K562 (cell line): ENCODE results near the gene RINL. TPM values are rescaled to one million over a fixed set of nuclear protein-coding genes. Genes with fewer than 3 reads are reported as not detected.

ENCODE experiments used
- BDP1 ChIP-seq: IDR thresholded peaks from 3 replicates; pipeline ENCODE4 v1.6.1; 2011; ENCODE audit not compliant: insufficient read length, insufficient read depth
- CEBPG ChIP-seq, 3 experiments: fragments of 200-800 bp in 1 of 3; sonication (Bioruptor generic) in 1 of 3; sonication (generic) in 1 of 3; formaldehyde crosslinking in 1 of 3; IDR thresholded peaks in 2 of 3; conservative IDR thresholded peaks in 1 of 3; 2 replicates each; pipeline versions ENCODE4 v1.6.1 to v1.8.0; 2016 to 2022; ENCODE audit warnings: missing compliant biosample characterization in 2 of 3, missing genetic modification characterization in 2 of 3, mild to moderate bottlenecking in 1 of 3, missing genetic modification reagents in 1 of 3
- COPS2 ChIP-seq: fragments of 450-650 bp; conservative IDR thresholded peaks from 2 replicates; pipeline ENCODE4 v1.6.1; 2016; ENCODE audit warnings: mild to moderate bottlenecking, moderate library complexity
- FOXJ3 ChIP-seq: sonication (generic); formaldehyde crosslinking; IDR thresholded peaks from 2 replicates; pipeline ENCODE4 v1.4.0; 2020; ENCODE audit warnings: mild to moderate bottlenecking, missing genetic modification reagents
- GABPB2 ChIP-seq: fragments of 250-450 bp; sonication (Bioruptor Pico); conservative IDR thresholded peaks from 2 replicates; pipeline ENCODE4 v1.5.1; 2021; ENCODE audit warnings: mild to moderate bottlenecking
- HCFC1 ChIP-seq: IDR thresholded peaks from 2 replicates; pipeline ENCODE4 v1.6.1; 2012; ENCODE audit warnings: low read depth, low read length, improper control_type of control experiment
- HDAC1 ChIP-seq, 2 experiments: fragments of 450-650 bp; IDR thresholded peaks; 2 replicates each; pipeline ENCODE4 v1.6.1; 2016 to 2017; ENCODE audit warnings: inconsistent platforms in 1 of 2, mild to moderate bottlenecking in 1 of 2, moderate library complexity in 1 of 2
- HNRNPH1 ChIP-seq: fragments of 200-400 bp; formaldehyde crosslinking; optimal IDR thresholded peaks from 2 replicates; pipeline ENCODE3; 2017; ENCODE audit warnings: low read depth, mild to moderate bottlenecking, low read length, moderate library complexity
- HOXB6 ChIP-seq: fragments of 250-450 bp; sonication (Bioruptor Pico); IDR thresholded peaks from 2 replicates; pipeline ENCODE4 v1.5.1; 2022; ENCODE audit warnings: mild to moderate bottlenecking, borderline replicate concordance
- KLF13 ChIP-seq: fragments of 450-650 bp; IDR thresholded peaks from 2 replicates; pipeline ENCODE4 v1.6.1; 2016; ENCODE audit warnings: missing genetic modification characterization, low read depth, mild to moderate bottlenecking, missing compliant biosample characterization, moderate library complexity, borderline replicate concordance
- KLF16 ChIP-seq: IDR thresholded peaks from 2 replicates; pipeline ENCODE4 v1.6.1; 2016; ENCODE audit warnings: antibody characterized with exemption
- NKRF ChIP-seq: fragments of 450-650 bp; IDR thresholded peaks from 2 replicates; pipeline ENCODE4 v1.6.1; 2016; ENCODE audit warnings: borderline replicate concordance
- NR2F6 ChIP-seq: fragments of 450-650 bp; formaldehyde crosslinking; IDR thresholded peaks from 2 replicates; pipeline ENCODE4 v1.4.0; 2020; ENCODE audit warnings: mild to moderate bottlenecking
- RB1 ChIP-seq: fragments of 450-650 bp; IDR thresholded peaks from 2 replicates; pipeline ENCODE4 v1.6.1; 2017; ENCODE audit warnings: low read depth, mild to moderate bottlenecking
- SMARCB1 ChIP-seq: IDR thresholded peaks from 2 replicates; pipeline ENCODE4 v1.6.1; 2011; ENCODE audit warnings: improper control_type of control experiment, low read depth; ENCODE audit not compliant: insufficient read length
- STAT5A ChIP-seq: IDR thresholded peaks from 2 replicates; pipeline ENCODE4 v1.6.1; 2012; ENCODE audit warnings: low read length, inconsistent platforms, borderline replicate concordance
- TARDBP ChIP-seq: fragments of 450-650 bp; IDR thresholded peaks from 2 replicates; pipeline ENCODE4 v1.6.1; 2016
- TBL1XR1 ChIP-seq, 2 experiments: IDR thresholded peaks; 2 replicates each; pipeline ENCODE4 v1.6.1; 2012; ENCODE audit warnings: improper control_type of control experiment in 2 of 2, low read length in 2 of 2, mild to moderate bottlenecking in 1 of 2
- WHSC1 ChIP-seq: IDR thresholded peaks from one replicate; pipeline ENCODE4 v1.6.1; 2012; ENCODE audit warnings: low read length, control low read depth, inconsistent platforms
- ZBTB5 ChIP-seq: fragments of 450-650 bp; IDR thresholded peaks from 2 replicates; pipeline ENCODE4 v1.6.1; 2017; ENCODE audit warnings: antibody characterized with exemption
- ZKSCAN8 ChIP-seq: fragments of 200-800 bp; sonication (Bioruptor generic); IDR thresholded peaks from 2 replicates; pipeline ENCODE4 v1.6.1; 2016; ENCODE audit warnings: missing genetic modification characterization, missing compliant biosample characterization
- ZNF12 ChIP-seq: sonication (generic); formaldehyde crosslinking; IDR thresholded peaks from 2 replicates; pipeline ENCODE4 v1.4.0; 2020; ENCODE audit warnings: mild to moderate bottlenecking, missing genetic modification reagents
- ZNF146 ChIP-seq: IDR thresholded peaks from one replicate; pipeline ENCODE4 v1.6.1; 2018; ENCODE audit warnings: missing compliant biosample characterization; ENCODE audit not compliant: unreplicated experiment
- ZNF785 ChIP-seq: fragments of 250-450 bp; sonication (Bioruptor Pico); IDR thresholded peaks from 2 replicates; pipeline ENCODE4 v1.4.0; 2020; ENCODE audit warnings: mild to moderate bottlenecking
- polyA plus RNA-seq, 8 experiments: library from polyadenylated mRNA; depleted of rRNA in 4 of 8; stranded (reverse) in 5 of 8; unstranded in 3 of 8; fragments of >200 nt; fragmentation: Nextera tagmentation in 2 of 8; fragmentation: Illumina TruSeq in 1 of 8; extraction: Ambion mirVana in 2 of 8; extraction: Trizol in 1 of 8; gene quantifications; 2 replicates each; pipeline versions ENCODE4 v1.2.1 to v1.2.3, GENCODE V29; 2011 to 2014; ENCODE audit warnings: inconsistent platforms in 1 of 8, missing spikeins in 1 of 8
- total RNA-seq, 7 experiments: library from RNA; depleted of rRNA in 6 of 7; stranded (reverse); fragments of >200 nt in 6 of 7; fragmentation: Illumina TruSeq in 2 of 7; extraction: Trizol in 2 of 7; gene quantifications; 2 replicates each; pipeline versions ENCODE4 v1.2.1 to v1.2.3, GENCODE V29; 2011 to 2021; ENCODE audit warnings: low replicate concordance in 1 of 7
- TF ChIP-seq, protein P1 (sequence below): fragments of 250-450 bp; sonication (Bioruptor Pico); IDR thresholded peaks from 2 replicates; pipeline ENCODE4 v1.5.1; 2021; ENCODE audit warnings: mild to moderate bottlenecking

The RINL gene
- total and polyA plus RNA-seq, 9 of the 15 experiments (the other 6 are each of a cell fraction or from before 2014, with no cell fraction given): 0.82 to 10.9 (median 4.9) TPM

DNA sequence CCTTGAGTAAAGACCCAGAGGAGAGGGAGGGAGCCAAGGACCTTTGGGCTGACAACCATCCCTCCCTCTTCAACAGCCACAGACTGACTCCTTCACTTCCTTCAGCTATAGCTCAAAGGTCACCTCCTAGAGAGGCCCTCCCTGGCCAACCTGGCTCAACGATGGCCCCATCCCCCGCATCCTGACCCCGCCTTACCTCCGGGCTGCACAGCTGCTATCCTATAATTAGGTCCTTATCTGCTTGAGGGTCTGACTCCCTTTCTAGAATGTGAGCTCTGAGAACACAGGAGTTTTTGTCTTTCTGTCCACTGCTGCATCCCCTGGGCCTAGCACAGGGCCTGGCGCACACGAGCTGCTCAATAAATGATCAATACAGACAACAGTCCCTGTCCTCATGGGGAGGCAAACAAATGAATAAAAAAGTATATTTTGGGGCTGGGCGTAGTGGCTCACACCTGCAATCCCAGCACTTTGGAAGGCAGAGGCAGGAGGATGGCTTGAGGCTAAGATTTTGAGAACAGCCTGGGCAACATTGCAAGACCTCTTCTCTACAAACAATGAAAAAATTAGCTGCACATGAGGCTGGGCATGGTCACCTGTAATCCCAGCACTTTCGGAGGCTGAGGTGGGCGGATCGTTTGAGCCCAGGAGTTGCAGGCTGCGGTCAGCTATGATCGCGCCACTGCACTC lies 58.7 kb downstream of the RINL start (continued):
- no peak for TF ChIP-seq RB1
- TF ChIP-seq TARDBP: 0 out of 2 replicates have a peak, but pooled peaks have one; percentile 36
- no peak for TF ChIP-seq FOXJ3
- no peak for TF ChIP-seq ZNF12 (CRISPR knock-in tag)
- peak in 1 of 2 experiments; percentile 86; a peak in 2 of 4 replicates for TF ChIP-seq HDAC1 (IDR thresholded peaks at IDR 0.05)
- TF ChIP-seq STAT5A: no peak
- TF ChIP-seq ZBTB5: no peak
- TF ChIP-seq ZKSCAN8 (CRISPR knock-in tag): no peak
- TF ChIP-seq HOXB6 (CRISPR knock-in tag): no peak
- no peak for TF ChIP-seq KLF13 (tag)
- TF ChIP-seq HNRNPH1: no peak
- TF ChIP-seq WHSC1: no peak
- TF ChIP-seq, protein P1, sequence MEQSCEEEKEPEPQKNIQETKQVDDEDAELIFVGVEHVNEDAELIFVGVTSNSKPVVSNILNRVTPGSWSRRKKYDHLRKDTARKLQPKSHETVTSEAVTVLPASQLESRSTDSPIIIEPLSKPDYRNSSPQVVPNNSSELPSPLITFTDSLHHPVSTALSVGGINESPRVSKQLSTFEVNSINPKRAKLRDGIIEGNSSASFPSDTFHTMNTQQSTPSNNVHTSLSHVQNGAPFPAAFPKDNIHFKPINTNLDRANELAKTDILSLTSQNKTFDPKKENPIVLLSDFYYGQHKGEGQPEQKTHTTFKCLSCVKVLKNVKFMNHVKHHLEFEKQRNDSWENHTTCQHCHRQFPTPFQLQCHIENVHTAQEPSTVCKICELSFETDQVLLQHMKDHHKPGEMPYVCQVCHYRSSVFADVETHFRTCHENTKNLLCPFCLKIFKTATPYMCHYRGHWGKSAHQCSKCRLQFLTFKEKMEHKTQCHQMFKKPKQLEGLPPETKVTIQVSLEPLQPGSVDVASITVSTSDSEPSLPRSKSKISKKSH (CRISPR knock-in tag): no peak
- TF ChIP-seq NKRF: no peak
- no peak for TF ChIP-seq HCFC1
- TF ChIP-seq COPS2: no peak
- no peak for TF ChIP-seq GABPB2
- TF ChIP-seq KLF16: peak; percentile 94
- no peak for TF ChIP-seq BDP1
- TF ChIP-seq NR2F6: no peak
- TF ChIP-seq SMARCB1: no peak
- TF ChIP-seq CEBPG (CRISPR knock-in tag; IDR thresholded peaks at IDR 0.05): no peak
- TF ChIP-seq CEBPG (tag; conservative IDR thresholded peaks at IDR 0.05 in 1 of 2, IDR thresholded peaks at IDR 0.05 in 1 of 2): no peak
- no peak for TF ChIP-seq ZNF785
- TF ChIP-seq TBL1XR1 (IDR thresholded peaks at IDR 0.05; ENCODE audit: low read length in 2 of 2): peak; percentile 80 to 96; a peak in 3 of 4 replicates
- TF ChIP-seq ZNF146 (CRISPR knock-in tag): no peak
